GM13977 (cell line): ENCODE results near the gene OR2K2.
"Not testable (repeated sequence)": the region's sequence is repeated elsewhere in the genome, so short reads cannot be mapped to it uniquely, and the experiment has no call there.

Experiments used
- DNase-seq: peaks from one replicate; pipeline ENCODE4 v3.0.0; 2012; ENCODE audit warnings: low spot score
- in situ Hi-C: fragments of 300-500 bp; cut with MboI; formaldehyde crosslinking; loops from one replicate; pipeline ENCODE4 v1.12.0; 2022; ENCODE audit warnings: low sequenced_read_pairs, low pct_unique_long_range_greater_than_20kb, mixed read lengths, inconsistent platforms; ENCODE audit not compliant: unreplicated experiment
- TF ChIP-seq, protein P1 (sequence below): IDR thresholded peaks from 2 replicates; pipeline ENCODE4 v1.5.1; 2012; ENCODE audit warnings: mild to moderate bottlenecking, control low read depth; ENCODE audit not compliant: insufficient read depth; ENCODE audit errors: extremely low read depth, missing control alignments

OR2K2 gene

DNA sequence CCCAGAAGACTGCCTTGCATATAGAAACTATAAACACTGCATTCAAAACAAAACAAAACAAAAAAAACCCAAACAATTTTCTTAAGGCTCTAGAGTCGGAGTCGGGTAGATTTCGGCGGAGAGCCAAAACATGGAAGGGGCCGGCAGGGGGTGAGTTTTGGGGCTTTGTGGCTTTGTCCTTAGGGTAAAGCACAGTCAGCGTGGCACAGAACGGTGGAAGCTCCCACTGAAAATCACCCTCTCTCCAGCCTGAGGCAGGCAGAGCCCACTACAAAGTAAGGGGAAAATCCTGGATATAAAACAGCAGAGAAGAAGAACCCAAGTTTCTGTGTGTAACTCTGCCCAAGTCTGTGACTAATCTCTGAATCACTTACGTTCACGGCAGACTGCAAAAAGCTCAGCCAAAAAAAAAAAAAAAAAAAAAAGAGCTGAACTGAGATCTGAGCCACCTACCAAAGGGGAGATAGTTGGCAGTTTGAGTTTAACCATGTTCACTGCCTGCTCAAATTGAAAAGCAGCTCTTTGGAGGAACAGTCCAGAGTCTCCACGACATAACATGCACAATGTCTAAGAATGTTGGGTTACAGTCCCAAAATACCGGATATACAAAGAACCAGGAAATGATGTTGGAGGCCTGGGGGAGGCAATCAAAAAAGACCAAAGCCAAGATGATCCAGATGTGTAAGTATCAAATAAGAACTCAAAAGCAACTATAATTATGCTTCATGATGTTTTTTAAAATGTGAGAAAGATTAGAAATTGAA lies 26.6 kb upstream of the OR2K2 start:
- DNase-seq, result no peak
- in situ Hi-C loops, result no loop called here
- TF ChIP-seq, protein P1, sequence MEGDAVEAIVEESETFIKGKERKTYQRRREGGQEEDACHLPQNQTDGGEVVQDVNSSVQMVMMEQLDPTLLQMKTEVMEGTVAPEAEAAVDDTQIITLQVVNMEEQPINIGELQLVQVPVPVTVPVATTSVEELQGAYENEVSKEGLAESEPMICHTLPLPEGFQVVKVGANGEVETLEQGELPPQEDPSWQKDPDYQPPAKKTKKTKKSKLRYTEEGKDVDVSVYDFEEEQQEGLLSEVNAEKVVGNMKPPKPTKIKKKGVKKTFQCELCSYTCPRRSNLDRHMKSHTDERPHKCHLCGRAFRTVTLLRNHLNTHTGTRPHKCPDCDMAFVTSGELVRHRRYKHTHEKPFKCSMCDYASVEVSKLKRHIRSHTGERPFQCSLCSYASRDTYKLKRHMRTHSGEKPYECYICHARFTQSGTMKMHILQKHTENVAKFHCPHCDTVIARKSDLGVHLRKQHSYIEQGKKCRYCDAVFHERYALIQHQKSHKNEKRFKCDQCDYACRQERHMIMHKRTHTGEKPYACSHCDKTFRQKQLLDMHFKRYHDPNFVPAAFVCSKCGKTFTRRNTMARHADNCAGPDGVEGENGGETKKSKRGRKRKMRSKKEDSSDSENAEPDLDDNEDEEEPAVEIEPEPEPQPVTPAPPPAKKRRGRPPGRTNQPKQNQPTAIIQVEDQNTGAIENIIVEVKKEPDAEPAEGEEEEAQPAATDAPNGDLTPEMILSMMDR, result no peak

DNA sequence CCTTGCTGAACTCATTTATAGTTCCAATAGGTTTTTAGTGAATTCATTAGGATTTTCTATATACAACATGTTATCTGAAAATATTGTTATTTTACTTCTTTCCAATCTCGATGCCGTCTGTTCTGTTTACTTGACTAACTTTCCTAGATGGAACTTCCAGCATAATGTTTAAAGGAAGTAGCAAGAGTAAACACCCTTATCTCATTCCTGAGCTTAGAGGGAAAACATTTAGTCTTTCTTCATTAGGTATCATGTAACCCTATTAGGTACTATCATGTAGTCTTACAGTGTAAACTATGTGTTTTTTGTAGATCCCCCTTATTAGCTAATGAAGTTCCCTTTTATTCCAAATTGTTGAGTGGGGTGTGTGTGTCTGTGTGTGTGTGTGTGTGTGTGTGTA lies 22.5 kb upstream of the OR2K2 start:
- TF ChIP-seq, protein P1, result no peak
- no peak for DNase-seq
- in situ Hi-C loops, result no loop called here

DNA sequence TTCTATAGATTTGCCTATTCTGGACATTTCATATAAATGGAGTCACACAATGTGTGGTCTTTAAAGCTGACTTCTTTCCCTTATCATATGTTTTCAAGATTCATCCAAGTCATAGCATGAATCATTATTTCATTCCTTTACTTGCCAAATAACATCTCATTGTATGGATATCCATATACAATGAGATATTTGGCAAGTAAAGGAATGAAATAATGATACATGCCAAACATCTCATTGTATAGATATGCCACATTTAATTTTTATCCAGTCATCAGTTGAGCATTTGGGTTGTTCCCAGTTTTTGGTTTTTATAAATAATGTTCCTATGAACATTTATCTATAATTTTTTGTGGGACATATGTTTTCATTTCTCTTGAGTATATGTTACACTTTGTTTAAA lies 20.5 kb upstream of the OR2K2 start:
- in situ Hi-C loops, result no loop called here
- no peak for DNase-seq
- TF ChIP-seq, protein P1, result no peak

DNA sequence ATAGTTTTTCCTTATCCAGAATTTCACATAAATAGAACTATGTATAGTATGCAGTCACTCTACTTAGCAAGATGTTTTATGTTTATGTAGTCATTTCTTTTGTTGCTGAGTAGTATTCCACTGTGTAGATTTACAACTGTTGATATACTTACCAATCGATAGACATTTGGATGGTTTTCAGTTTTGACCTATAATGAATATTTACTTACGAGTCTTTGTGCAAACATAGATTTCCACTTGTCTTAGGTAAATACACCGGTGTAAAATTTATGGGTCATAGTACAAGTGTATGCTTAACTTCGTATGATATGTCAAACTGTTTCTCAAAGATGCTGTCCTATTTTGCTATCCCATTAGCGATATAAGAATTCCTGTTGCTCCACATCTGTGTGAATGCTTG lies 19.7 kb upstream of the OR2K2 start:
- TF ChIP-seq, protein P1, result no peak
- in situ Hi-C loops, result no loop called here
- DNase-seq, result no peak

DNA sequence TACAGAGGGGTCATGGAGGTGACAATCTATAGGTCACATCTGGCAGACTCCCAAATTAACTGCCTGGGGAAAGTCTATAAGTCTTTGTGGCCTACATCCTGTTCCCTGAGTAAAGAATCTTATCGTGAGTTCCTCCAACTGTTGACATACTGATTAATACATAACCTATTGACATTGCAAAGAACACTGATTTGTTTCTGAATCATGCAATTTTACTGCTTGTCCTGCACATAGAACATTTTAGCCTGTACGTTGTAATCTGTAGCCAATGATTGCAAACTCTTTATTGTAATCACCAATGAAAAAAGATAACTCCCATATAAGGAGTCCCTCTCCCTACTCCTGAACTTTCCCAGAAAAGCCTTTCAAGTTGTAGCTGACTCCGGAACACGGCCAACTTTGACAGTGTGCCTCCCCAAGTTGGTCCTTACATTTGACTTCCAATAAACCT lies 18.8 kb upstream of the OR2K2 start:
- no peak for DNase-seq
- TF ChIP-seq, protein P1, result no peak
- in situ Hi-C loops, result no loop called here

DNA sequence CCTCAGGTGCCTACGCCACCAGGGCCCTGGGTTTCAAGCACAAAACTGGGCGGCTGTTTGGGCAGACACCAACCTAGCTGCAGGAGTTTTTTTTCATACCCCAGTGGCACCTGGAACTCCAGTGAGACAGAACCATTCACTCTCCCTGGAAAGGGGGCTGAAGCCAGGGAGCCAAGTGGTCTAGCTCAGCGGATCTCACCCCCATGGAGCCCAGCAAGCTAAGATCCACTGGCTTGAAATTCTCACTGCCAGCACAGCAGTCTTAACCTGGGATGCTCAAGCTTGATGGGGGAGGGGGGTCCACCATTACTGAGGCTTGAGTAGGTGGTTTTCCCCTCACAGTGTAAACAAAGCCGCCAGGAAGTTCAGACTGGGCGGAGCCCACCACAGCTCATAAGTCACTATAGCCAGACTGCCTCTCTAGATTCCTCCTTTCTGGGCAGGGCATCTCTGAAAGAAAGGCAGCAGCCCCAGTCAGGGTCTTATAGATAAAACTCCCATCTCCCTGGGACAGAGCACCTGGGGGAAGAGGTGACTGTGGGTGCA lies 4.4 kb upstream of the OR2K2 start:
- in situ Hi-C loops, DNase-seq: not testable (repeated sequence)

DNA sequence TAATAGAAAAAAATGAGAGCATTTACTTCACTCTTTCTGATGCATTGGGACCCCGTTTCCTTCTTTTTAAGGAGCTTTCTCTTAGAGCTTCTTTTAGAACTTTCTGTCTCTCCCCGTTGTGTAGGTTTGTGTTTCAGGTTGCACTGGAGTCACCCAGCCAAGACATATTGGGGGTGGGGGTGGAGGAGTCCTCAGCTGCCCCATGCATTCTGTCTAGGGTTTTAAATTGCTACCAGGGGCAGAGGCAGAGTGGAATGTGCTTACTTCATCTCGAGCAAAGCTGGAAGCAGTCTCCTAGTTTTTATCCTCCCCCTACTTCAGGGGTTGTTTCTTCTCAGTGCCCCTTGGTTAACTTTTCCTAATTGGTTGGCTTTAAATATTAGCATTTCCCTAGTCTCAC lies 9.4 kb downstream of the OR2K2 start:
- TF ChIP-seq, protein P1, result no peak
- DNase-seq, result no peak
- in situ Hi-C loops, result no loop called here
